Heart right ventricle (tissue), 16 donors: Measurements from ENCODE around the gene SEPTIN2. TPM values are rescaled to one million over a fixed set of nuclear protein-coding genes. Genes with fewer than 3 reads are reported as not detected.
A peak's percentile ranks its signal among the peaks of the same experiment; 100 is the strongest.
"Not testable (repeated sequence)": the region's sequence is repeated elsewhere in the genome, so short reads cannot be mapped to it uniquely, and the experiment has no call there.

Source experiments
- ATAC-seq, 8 donors: fragments of 200-7000 bp; cut with Tn5 transposase; one replicate each; pipeline ENCODE4 v1.9.1; 2020; ENCODE audit warnings: mild to moderate bottlenecking in 8 of 8, moderate library complexity in 8 of 8, moderate number of reproducible peaks in 1 of 8
- DNase-seq, 2 donors: peaks; one replicate each; pipeline ENCODE4 v3.0.0-alpha.2; 2020
- H3K27ac ChIP-seq, 10 donors: fragments of 200-600 bp; sonication (generic) in 2 of 10; one replicate each; pipeline versions ENCODE4 v1.5.0 to v1.8.0; 2020 to 2022; ENCODE audit warnings: mild to moderate bottlenecking in 3 of 10
- H3K27me3 ChIP-seq, 7 donors: fragments of 200-600 bp; one replicate each; pipeline ENCODE4 v1.8.0; 2021 to 2022; ENCODE audit warnings: mild to moderate bottlenecking in 2 of 7
- H3K36me3 ChIP-seq, 9 donors: fragments of 200-600 bp; sonication (generic) in 1 of 9; one replicate each; pipeline versions ENCODE4 v1.5.0 to v1.8.0; 2020 to 2022; ENCODE audit warnings: mild to moderate bottlenecking in 2 of 9
- H3K4me1 ChIP-seq, 9 donors: fragments of 200-600 bp; sonication (generic) in 1 of 9; one replicate each; pipeline versions ENCODE4 v1.5.0 to v1.8.0; 2020 to 2022; ENCODE audit warnings: mild to moderate bottlenecking in 4 of 9
- H3K4me3 ChIP-seq, 10 donors: fragments of 200-600 bp; sonication (generic) in 2 of 10; one replicate each; pipeline versions ENCODE4 v1.5.0 to v1.8.0; 2020 to 2022; ENCODE audit warnings: mild to moderate bottlenecking in 7 of 10, moderate library complexity in 2 of 10
- H3K9me3 ChIP-seq, 11 donors: fragments of 200-600 bp in 10 of 11; sonication (generic) in 2 of 11; one replicate each; pipeline versions ENCODE4 v1.5.0 to v1.8.0; 2013 to 2022; ENCODE audit warnings: mild to moderate bottlenecking in 2 of 11, control low read depth in 1 of 11, moderate library complexity in 1 of 11
- CTCF ChIP-seq, 9 donors: fragments of 200-600 bp; sonication (generic) in 2 of 9; IDR thresholded peaks; one replicate each; pipeline versions ENCODE4 v1.5.0 to v1.8.0; 2021 to 2022; ENCODE audit warnings: antibody characterized with exemption in 9 of 9, mild to moderate bottlenecking in 5 of 9, moderate library complexity in 1 of 9
- WGBS, 2 donors: extraction: QIAGEN DNeasy Blood & Tissue Kit; methylation state at CpG; one replicate each; pipeline ENCODE4 v1.1.7; 2013; ENCODE audit warnings: inconsistent platforms in 1 of 2; 5-methylcytosine and 5-hydroxymethylcytosine counted together
- intact Hi-C, 10 donors: fragments of 100-400 bp; cut with DNase I; formaldehyde crosslinking; loops; one replicate each; pipeline versions ENCODE4 v1.11.1 to v1.14.2; 2022
- polyA plus RNA-seq, 2 donors: library from polyadenylated mRNA; stranded (reverse); fragments of 200-250 nt; gene quantifications; one replicate each; pipeline ENCODE4 v1.2.3, GENCODE V29; 2013
- total RNA-seq, 10 donors: library from RNA; stranded (reverse); fragmentation: NEBNext Ultra II Directional in 3 of 10; extraction: Animal tissue kit (Norgen Biotek cat#: 25700) in 3 of 10; gene quantifications; one replicate each; pipeline versions ENCODE4 v1.2.1 to v1.2.4, GENCODE V29; 2021 to 2023
- donor health status: Arrhythmogenic right ventricular cardiomyopathy.
- donor health status: ischemic (EF 13 %, LVEDD 7.1; RV severe dilation, severe dysfunction).
- donor health status: healthy with polysubstance abuse.
- donor health status: DM: no; HTN: yes; CAD: no.
- donor health status: DM: no; HTN: no; CAD: no.
- donor health status: ischemic (EF 25% LVEDD 6.9; RV normal size, moderate dysfunction).
- donor health status: ischemic (EF 25% LVEDD 5.7; RV mildly dilated, moderate dysfunction).
- donor health status: healthy.
- donor health status: DM: yes; HTN: yes; CAD: no.
- donor health status: Ischemic cardiomyopathy.
- donor health status: ischemic (EF 35%, LVEDD 5.7; RV mildly dilated, moderate dysfunction).
- donor health status: nonischemic (EF 11% LVEDD 7.7; RV severe dilation, severe dysfunction).
- donor health status: DM: yes; HTN: yes; CAD: no.
- donor health status: PGD.
- donor health status: ischemic (EF 29% LVEDD 5.4; RV normal size, mild dysfunction).
- donor health status: nonischemic (EF 23%, LVEDD 6.1; RV moderate dilation, normal function).

SEPTIN2 gene
- total and polyA plus RNA-seq, 12 donors: 100 to 249 (median 188) TPM

DNA sequence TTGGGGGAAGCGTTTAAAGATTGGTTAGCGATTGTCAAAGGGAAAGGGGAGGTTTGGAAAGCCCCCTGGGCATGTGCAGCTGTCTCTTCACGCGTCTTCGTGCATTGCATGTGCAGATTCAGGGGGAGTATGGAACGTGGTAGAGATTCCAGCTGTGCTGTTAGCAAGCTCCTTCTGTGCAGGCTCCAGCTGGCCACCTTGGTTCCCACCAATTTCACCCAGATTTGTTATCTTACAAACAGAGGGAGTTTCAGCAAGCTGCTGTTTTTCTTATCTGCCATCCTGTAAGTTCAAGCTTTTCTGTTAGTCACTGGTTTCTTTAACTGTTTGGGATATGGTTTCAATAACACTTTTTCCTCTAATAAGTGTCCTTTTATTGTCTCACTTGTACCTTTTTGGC lies 70.8 kb downstream of the SEPTIN2 start:
- Histone ChIP-seq H3K27ac (no peak overlapping the region), H3K36me3 (peaks cover 0 to 3% (median 0%) of the 10 kb centered on the region in 9 donors), H3K9me3 (no peaks in the 10 kb centered on the region), H3K4me3 (no peak overlapping the region), H3K4me1 (peaks cover 0 to 24% (median 8%) of the 10 kb centered on the region in 9 donors), H3K27me3 (no peaks in the 10 kb centered on the region)
- DNase-seq (no peak), ATAC-seq (no peak)
- WGBS, 2 donors: 79 to 80% methylated on average over 6 of the region's 6 CpGs
- intact Hi-C loops: no loop called here
- TF ChIP-seq CTCF (IDR thresholded peaks at IDR 0.05): no peak

DNA sequence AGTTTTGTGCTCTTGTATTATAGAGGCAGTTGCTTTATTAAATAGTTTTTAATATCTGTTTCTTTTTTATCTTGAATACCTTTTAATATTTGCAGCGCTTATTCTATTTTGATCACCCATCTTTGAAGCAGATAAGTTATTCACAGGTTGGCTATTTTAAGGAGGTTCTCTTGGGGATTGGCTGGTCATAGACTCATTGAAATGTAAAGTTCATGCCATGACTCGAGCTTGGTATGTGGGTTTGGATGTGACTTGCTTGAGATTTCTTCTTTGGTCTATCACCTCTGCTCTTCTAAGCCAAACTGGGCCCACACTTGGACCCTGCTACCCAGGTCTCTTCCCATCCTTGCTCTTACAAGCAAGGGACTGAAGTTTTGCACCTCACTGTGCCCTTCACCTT lies 74.0 kb downstream of the SEPTIN2 start:
- Histone ChIP-seq H3K36me3 (peaks cover 0 to 3% (median 0%) of the 10 kb centered on the region in 9 donors), H3K4me3 (no peak overlapping the region), H3K27me3 (no peaks in the 10 kb centered on the region), H3K27ac (no peak overlapping the region), H3K9me3 (no peaks in the 10 kb centered on the region), H3K4me1 (peaks cover 0 to 7% (median 0%) of the 10 kb centered on the region in 9 donors)
- DNase-seq: no peak
- no peak for TF ChIP-seq CTCF (IDR thresholded peaks at IDR 0.05)
- no peak for ATAC-seq
- intact Hi-C loops: no loop called here
- WGBS, 2 donors: 90 to 91% methylated on average over 2 of the region's 2 CpGs

DNA sequence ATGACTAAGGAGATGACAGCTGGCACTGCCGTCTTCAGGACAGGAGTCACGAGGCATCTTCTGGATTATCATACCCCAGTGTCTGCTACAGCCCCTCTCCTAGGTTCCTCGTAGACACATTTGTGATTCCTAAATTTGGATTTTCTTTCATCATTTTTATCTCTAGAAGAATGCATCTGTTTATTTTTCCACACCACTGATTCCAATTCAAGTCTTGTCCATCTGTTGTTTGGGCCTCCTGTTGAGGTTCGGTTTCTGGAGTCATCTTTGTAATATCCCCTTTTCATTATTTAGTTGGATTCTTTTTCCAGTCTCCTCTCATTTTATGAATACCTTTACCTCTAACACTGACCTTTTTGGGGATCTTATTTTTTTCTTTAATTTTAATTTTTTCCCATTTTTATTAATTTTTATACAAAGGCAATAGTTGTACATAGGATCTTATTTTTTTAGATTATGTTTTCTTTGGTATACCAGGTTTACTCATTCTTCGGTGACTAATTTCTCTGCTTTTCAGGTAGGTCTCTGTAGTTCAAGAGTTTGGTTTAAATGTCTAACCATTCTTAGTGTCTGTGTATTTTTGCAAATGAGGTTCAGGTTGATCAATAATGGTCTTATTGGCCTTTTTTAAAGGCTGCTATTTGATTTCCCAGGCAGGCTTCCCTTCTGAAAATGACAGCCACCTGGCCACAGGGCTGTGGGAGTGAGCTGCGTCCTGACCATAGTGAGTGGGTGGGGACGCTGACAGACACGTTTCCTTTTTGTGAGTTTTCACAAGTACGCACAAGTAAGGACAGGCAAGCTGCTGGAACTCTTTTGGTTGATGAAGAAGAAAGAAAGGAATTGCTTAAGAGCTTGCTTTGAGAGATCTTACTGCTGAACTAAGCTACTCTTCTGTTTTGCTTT lies 74.8 kb downstream of the SEPTIN2 start:
- peaks cover 0 to 6% (median 0%) of the 10 kb centered on the region in 9 donors for H3K36me3 ChIP-seq
- no peak for ATAC-seq
- H3K9me3 ChIP-seq: no peaks in the 10 kb centered on the region
- TF ChIP-seq CTCF (IDR thresholded peaks at IDR 0.05): no peak
- intact Hi-C loops: no loop called here
- no peak overlapping the region for H3K27ac ChIP-seq
- H3K4me3 ChIP-seq: no peak overlapping the region
- H3K27me3 ChIP-seq: no peaks in the 10 kb centered on the region
- H3K4me1 ChIP-seq: peaks cover 0 to 7% (median 0%) of the 10 kb centered on the region in 9 donors
- DNase-seq: no peak
- 86 to 90% methylated on average over 9 of the region's 9 CpGs for WGBS, 2 donors

GRCh38 chr2:241391892-241392665 lies 76.4 kb downstream of the SEPTIN2 start:
- WGBS, 2 donors: 86 to 88% methylated on average over 6 of the region's 6 CpGs
- no peak for DNase-seq
- Histone ChIP-seq H3K4me3 (no peak overlapping the region), H3K4me1 (peaks cover 0 to 7% (median 0%) of the 10 kb centered on the region in 9 donors), H3K9me3 (no peaks in the 10 kb centered on the region), H3K27ac (no peak overlapping the region), H3K27me3 (no peaks in the 10 kb centered on the region), H3K36me3 (peaks cover 0 to 9% (median 0%) of the 10 kb centered on the region in 9 donors)
- intact Hi-C loops: no loop called here
- TF ChIP-seq CTCF (IDR thresholded peaks at IDR 0.05): peak in 7 of 9 donors; percentile 14 to 34 (median 28)
- ATAC-seq: no peak

- intact Hi-C loops, ATAC-seq, H3K27me3 ChIP-seq, H3K4me3 ChIP-seq, DNase-seq, H3K36me3 ChIP-seq, H3K27ac ChIP-seq, H3K4me1 ChIP-seq, H3K9me3 ChIP-seq: not testable (repeated sequence)
- 96 to 97% methylated on average over 4 of the region's 4 CpGs for WGBS, 2 donors
Measured at GRCh38 chr2:241392753-241393152, 77.0 kb downstream of the SEPTIN2 start.
